Stromal cell of bone marrow (primary cell): ENCODE data around the gene NUP98.
"Not testable (repeated sequence)": the region's sequence is repeated elsewhere in the genome, so short reads cannot be mapped to it uniquely, and the experiment has no call there.

Source experiments
- DNase-seq: peaks from one replicate; pipeline ENCODE4 v3.0.0-alpha.2; 2012; ENCODE audit warnings: low read depth

Gene NUP98

GRCh38 chr11:3799143-3799542 lies 1.8 kb upstream of the NUP98 start:
- no peak for DNase-seq

- DNase-seq, result no peak
Measured at GRCh38 chr11:3796801-3797328, 489 bp downstream of the NUP98 start.

GRCh38 chr11:3796346-3796745 lies 1.0 kb downstream of the NUP98 start:
- no peak for DNase-seq

GRCh38 chr11:3796002-3796311 lies 1.4 kb downstream of the NUP98 start:
- no peak for DNase-seq

- DNase-seq, result no peak
Measured at GRCh38 chr11:3795131-3796001, 2.0 kb downstream of the NUP98 start.

- not testable (repeated sequence) for DNase-seq
Measured at GRCh38 chr11:3794387-3794786, 3.0 kb downstream of the NUP98 start.

GRCh38 chr11:3786781-3787428 lies 10.4 kb downstream of the NUP98 start:
- DNase-seq, result no peak

- DNase-seq, result no peak
Measured at GRCh38 chr11:3783611-3784010, 13.7 kb downstream of the NUP98 start.

- no peak for DNase-seq
Measured at GRCh38 chr11:3782963-3783362, 14.4 kb downstream of the NUP98 start.

- no peak for DNase-seq
Measured at GRCh38 chr11:3781423-3781822, 15.9 kb downstream of the NUP98 start.

GRCh38 chr11:3775736-3776406 lies 21.5 kb downstream of the NUP98 start:
- no peak for DNase-seq

GRCh38 chr11:3773180-3773579 lies 24.2 kb downstream of the NUP98 start:
- no peak for DNase-seq

GRCh38 chr11:3767536-3767935 lies 29.8 kb downstream of the NUP98 start:
- DNase-seq, result no peak

GRCh38 chr11:3766836-3767235 lies 30.5 kb downstream of the NUP98 start:
- not testable (repeated sequence) for DNase-seq

- no peak for DNase-seq
Measured at GRCh38 chr11:3764266-3764665, 33.1 kb downstream of the NUP98 start.

- DNase-seq, result no peak
Measured at GRCh38 chr11:3755151-3755550, 42.2 kb downstream of the NUP98 start.

GRCh38 chr11:3753110-3753509 lies 44.2 kb downstream of the NUP98 start:
- DNase-seq, result no peak

GRCh38 chr11:3747704-3748103 lies 49.6 kb downstream of the NUP98 start:
- DNase-seq, result peak; percentile 41

- no peak for DNase-seq
Measured at GRCh38 chr11:3745161-3745560, 52.2 kb downstream of the NUP98 start.

- no peak for DNase-seq
Measured at GRCh38 chr11:3738723-3739122, 58.6 kb downstream of the NUP98 start.

GRCh38 chr11:3738241-3738640 lies 59.1 kb downstream of the NUP98 start:
- peak; percentile 44 for DNase-seq

GRCh38 chr11:3737386-3737933 lies 59.9 kb downstream of the NUP98 start:
- no peak for DNase-seq

GRCh38 chr11:3736816-3737215 lies 60.5 kb downstream of the NUP98 start:
- DNase-seq, result no peak
